SU-DHL-6 (cell line): ENCODE results near the gene XYLT1.

Experiments
- H2AFZ ChIP-seq: fragments of 200-600 bp; sonication (generic); 2 replicates; pipeline ENCODE4 v1.6.1; 2014; ENCODE audit warnings: low read depth, mild to moderate bottlenecking, moderate library complexity, mixed read lengths, antibody characterized with exemption, low read length; ENCODE audit not compliant: severe bottlenecking
- H3F3A ChIP-seq: fragments of 200-600 bp; shearing (Covaris generic); 2 replicates; pipeline ENCODE4 v1.6.0; 2016; ENCODE audit warnings: antibody characterized with exemption, mild to moderate bottlenecking; ENCODE audit not compliant: insufficient read depth
- H3K27ac ChIP-seq: fragments of 200-600 bp; sonication (generic); 2 replicates; pipeline ENCODE4 v1.5.1; 2016; ENCODE audit warnings: low read depth, mild to moderate bottlenecking, low read length, moderate library complexity, mixed read lengths
- H3K27me3 ChIP-seq: fragments of 200-600 bp; sonication (generic), shearing (Covaris generic); 2 replicates; pipeline ENCODE4 v1.6.0; 2014; ENCODE audit warnings: mild to moderate bottlenecking, low read length
- H3K36me3 ChIP-seq: fragments of 200-600 bp; sonication (generic); 2 replicates; pipeline ENCODE4 v1.6.1; 2014; ENCODE audit warnings: mild to moderate bottlenecking, low read length, mixed read lengths
- H3K4me2 ChIP-seq: fragments of 300-600, 200-600 bp; shearing (Covaris generic), sonication (generic); 2 replicates; pipeline ENCODE4 v1.6.0; 2014; ENCODE audit warnings: low read length, low read depth, mild to moderate bottlenecking; ENCODE audit not compliant: poor library complexity, severe bottlenecking
- H3K4me3 ChIP-seq: fragments of 200-600 bp; sonication (generic); 2 replicates; pipeline ENCODE4 v1.5.1; 2014; ENCODE audit warnings: antibody characterized with exemption, low read length, mild to moderate bottlenecking, mixed read lengths; ENCODE audit not compliant: insufficient read depth, poor library complexity, severe bottlenecking
- H3K79me2 ChIP-seq: fragments of 200-600 bp; sonication (generic); 2 replicates; pipeline ENCODE4 v1.6.1; 2014; ENCODE audit warnings: mild to moderate bottlenecking, low read length, moderate library complexity; ENCODE audit not compliant: insufficient read depth
- H3K9ac ChIP-seq: fragments of 200-600 bp; sonication (generic); 2 replicates; pipeline ENCODE4 v1.7.0; 2014; ENCODE audit warnings: mild to moderate bottlenecking, low read length
- H3K9me2 ChIP-seq: fragments of 200-600 bp; sonication (generic); replicated peaks from 2 replicates; pipeline ENCODE4 v1.6.1; 2014; ENCODE audit warnings: low read length; ENCODE audit not compliant: insufficient read depth
- H3K9me3 ChIP-seq: fragments of 200-600 bp; sonication (generic); 2 replicates; pipeline ENCODE4 v1.6.1; 2014; ENCODE audit warnings: low read length, mixed read lengths; ENCODE audit not compliant: insufficient read depth
- H4K20me1 ChIP-seq: fragments of 200-600 bp; sonication (generic); 2 replicates; pipeline ENCODE4 v1.6.1; 2014; ENCODE audit warnings: low read depth, mild to moderate bottlenecking, antibody characterized with exemption, low read length, moderate library complexity, mixed read lengths
- EZH2phosphoT487 ChIP-seq: fragments of 200-600 bp; sonication (generic), shearing (Covaris generic); conservative IDR thresholded peaks from 2 replicates; pipeline ENCODE4 v1.6.1; 2018; ENCODE audit warnings: mild to moderate bottlenecking, antibody characterized with exemption, low read length, moderate library complexity, mixed read lengths
- TF ChIP-seq, protein P1 (sequence below): fragments of 200-600 bp; sonication (generic); IDR thresholded peaks from one replicate; pipeline ENCODE4 v1.5.1; 2017; ENCODE audit warnings: antibody characterized with exemption, mild to moderate bottlenecking, low read length, moderate library complexity; ENCODE audit not compliant: insufficient read depth, poor library complexity, severe bottlenecking

XYLT1 gene

DNA sequence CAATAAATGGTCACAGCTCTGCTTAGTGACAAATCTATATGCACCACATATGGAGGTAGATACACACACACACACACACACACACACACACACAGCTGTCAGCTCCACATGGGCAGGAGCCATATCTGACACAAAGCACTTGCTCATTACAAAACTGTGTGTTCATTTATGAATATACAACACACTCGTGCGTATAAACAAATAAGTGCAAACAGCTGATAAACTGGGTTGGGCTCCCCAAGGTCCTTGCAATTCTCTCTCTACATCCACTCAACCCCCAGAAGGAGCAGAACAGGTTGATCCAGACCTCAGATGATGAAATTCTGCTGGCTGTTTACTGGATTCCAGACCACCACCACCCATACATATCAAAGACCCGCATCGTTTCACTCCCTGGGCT, 140.7 kb downstream of the XYLT1 start:
- no peaks in the 10 kb centered on the region for H3K27me3 ChIP-seq
- H3K9me3 ChIP-seq: no peaks in the 10 kb centered on the region

DNA sequence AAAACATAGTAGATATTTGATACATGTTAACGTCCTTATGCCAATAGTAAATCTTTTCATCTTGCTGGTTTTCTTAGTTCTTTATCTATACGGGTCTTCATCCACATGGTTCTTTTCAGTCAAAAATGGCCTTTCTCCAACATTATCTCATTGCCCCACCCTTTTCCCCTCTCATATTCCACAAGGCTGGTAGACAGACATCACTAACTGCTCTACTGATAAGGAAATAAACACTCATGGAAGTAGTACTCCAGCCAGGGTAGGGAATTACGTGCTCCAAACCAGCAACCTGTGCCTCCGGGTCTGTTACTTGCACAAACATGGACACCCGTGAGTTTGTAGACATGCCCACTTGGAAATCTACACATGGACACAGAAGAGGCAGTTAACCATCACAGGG, 141.4 kb downstream of the XYLT1 start:
- H3K4me3 ChIP-seq: no peak overlapping the region
- no peak overlapping the region for H3K4me2 ChIP-seq
- no peaks in the 10 kb centered on the region; the same call in 1 of the 2 replicates for H3F3A ChIP-seq
- TF ChIP-seq, protein P1, sequence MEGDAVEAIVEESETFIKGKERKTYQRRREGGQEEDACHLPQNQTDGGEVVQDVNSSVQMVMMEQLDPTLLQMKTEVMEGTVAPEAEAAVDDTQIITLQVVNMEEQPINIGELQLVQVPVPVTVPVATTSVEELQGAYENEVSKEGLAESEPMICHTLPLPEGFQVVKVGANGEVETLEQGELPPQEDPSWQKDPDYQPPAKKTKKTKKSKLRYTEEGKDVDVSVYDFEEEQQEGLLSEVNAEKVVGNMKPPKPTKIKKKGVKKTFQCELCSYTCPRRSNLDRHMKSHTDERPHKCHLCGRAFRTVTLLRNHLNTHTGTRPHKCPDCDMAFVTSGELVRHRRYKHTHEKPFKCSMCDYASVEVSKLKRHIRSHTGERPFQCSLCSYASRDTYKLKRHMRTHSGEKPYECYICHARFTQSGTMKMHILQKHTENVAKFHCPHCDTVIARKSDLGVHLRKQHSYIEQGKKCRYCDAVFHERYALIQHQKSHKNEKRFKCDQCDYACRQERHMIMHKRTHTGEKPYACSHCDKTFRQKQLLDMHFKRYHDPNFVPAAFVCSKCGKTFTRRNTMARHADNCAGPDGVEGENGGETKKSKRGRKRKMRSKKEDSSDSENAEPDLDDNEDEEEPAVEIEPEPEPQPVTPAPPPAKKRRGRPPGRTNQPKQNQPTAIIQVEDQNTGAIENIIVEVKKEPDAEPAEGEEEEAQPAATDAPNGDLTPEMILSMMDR: no peak
- no peak for TF ChIP-seq EZH2phosphoT487
- H3K9me3 ChIP-seq: no peaks in the 10 kb centered on the region
- H3K79me2 ChIP-seq: peaks cover 13% of the 10 kb centered on the region; the same call in 1 of the 2 replicates
- no peaks in the 10 kb centered on the region for H3K9me2 ChIP-seq
- no peaks in the 10 kb centered on the region for H4K20me1 ChIP-seq
- no peak overlapping the region for H3K9ac ChIP-seq
- no peaks in the 10 kb centered on the region for H3K27me3 ChIP-seq
- no peak overlapping the region for H2AFZ ChIP-seq
- H3K27ac ChIP-seq: no peak overlapping the region
- no peaks in the 10 kb centered on the region for H3K36me3 ChIP-seq

More for the DNA sequence above, 140.7 kb downstream of the XYLT1 start:
- H3K9ac ChIP-seq: no peak overlapping the region
- H3K4me3 ChIP-seq: no peak overlapping the region
- no peak overlapping the region for H3K4me2 ChIP-seq
- peaks cover 13% of the 10 kb centered on the region; the same call in 1 of the 2 replicates for H3K79me2 ChIP-seq
- no peak overlapping the region for H3K27ac ChIP-seq
- H2AFZ ChIP-seq: no peak overlapping the region
- no peaks in the 10 kb centered on the region for H3K9me2 ChIP-seq
- TF ChIP-seq EZH2phosphoT487: no peak
- TF ChIP-seq, protein P1: no peak
- no peaks in the 10 kb centered on the region for H3F3A ChIP-seq
- no peaks in the 10 kb centered on the region for H4K20me1 ChIP-seq
- H3K36me3 ChIP-seq: no peaks in the 10 kb centered on the region

DNA sequence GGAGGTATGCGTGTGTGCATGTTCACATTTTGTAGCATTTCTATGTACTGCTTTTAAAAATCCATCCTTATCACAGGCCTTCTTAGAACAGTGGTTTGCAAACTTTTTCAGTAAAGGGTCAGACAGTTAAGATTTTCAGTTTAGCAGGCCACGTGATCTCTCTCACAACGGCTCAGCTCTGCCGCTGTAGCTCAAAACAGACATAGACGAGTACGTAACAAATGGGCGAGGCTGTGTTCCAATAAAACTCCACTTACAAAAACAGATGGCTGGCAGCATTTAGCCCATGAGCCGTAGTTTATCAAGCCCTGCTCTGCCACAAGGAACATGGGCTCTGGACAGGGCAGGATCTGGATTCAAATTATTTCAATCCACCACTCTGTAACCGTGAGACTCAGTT, 141.8 kb downstream of the XYLT1 start:
- Histone ChIP-seq H3K4me3 (no peak overlapping the region), H3K9ac (no peak overlapping the region), H3K9me3 (no peaks in the 10 kb centered on the region), H3K27me3 (no peaks in the 10 kb centered on the region), H3K36me3 (no peaks in the 10 kb centered on the region), H3K9me2 (no peaks in the 10 kb centered on the region), H3K4me2 (no peak overlapping the region), H3F3A (no peaks in the 10 kb centered on the region; the same call in 1 of the 2 replicates), H3K27ac (no peak overlapping the region), H2AFZ (no peak overlapping the region), H3K79me2 (peaks cover 13% of the 10 kb centered on the region; the same call in 1 of the 2 replicates), H4K20me1 (no peaks in the 10 kb centered on the region)
- no peak for TF ChIP-seq EZH2phosphoT487
- TF ChIP-seq, protein P1: no peak
